SU-DHL-6 (cell line): ENCODE data around the gene TMEM248.

Experiments
- EZH2phosphoT487 ChIP-seq: fragments of 200-600 bp; sonication (generic), shearing (Covaris generic); conservative IDR thresholded peaks from 2 replicates; pipeline ENCODE4 v1.6.1; 2018; ENCODE audit warnings: mild to moderate bottlenecking, antibody characterized with exemption, low read length, moderate library complexity, mixed read lengths
- TF ChIP-seq, protein P1 (sequence below): fragments of 200-600 bp; sonication (generic); IDR thresholded peaks from one replicate; pipeline ENCODE4 v1.5.1; 2017; ENCODE audit warnings: antibody characterized with exemption, mild to moderate bottlenecking, low read length, moderate library complexity; ENCODE audit not compliant: insufficient read depth, poor library complexity, severe bottlenecking

DNA sequence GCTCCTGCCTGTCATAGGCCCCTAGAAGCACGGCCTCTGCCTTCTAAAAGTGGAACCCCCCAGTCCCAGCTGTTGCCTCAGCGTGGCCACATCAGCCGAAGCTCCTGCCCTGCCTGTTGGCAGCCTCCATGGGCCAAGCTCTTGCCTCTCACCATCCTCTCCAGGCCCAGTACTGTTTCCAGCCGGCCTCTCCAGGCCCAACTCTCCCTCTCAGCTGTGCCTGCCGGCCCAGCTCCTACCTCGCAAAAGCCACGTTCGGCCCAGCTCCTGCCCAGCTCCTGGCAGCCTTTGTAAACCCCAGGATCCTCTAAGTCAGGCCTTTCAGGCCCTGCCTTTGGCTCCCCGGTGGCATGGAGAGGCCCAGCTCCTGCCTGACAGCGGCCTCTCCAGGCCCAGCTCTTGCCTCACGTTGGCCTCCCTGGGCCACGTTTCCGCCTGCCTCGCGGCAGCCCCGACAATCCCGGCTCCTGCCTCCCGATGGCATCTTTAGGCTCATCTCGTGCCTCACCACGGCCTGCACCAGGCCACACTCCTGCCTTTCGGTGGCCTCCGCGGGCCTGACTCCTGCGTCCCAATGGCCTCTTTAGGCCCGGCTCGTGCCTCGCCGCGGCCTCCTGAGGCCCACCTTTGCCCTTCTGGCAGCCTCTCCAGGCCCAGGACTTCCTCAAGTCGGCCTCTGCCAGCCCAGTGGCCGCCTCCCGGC, 17.5 kb upstream of the TMEM248 start:
- TF ChIP-seq, protein P1, sequence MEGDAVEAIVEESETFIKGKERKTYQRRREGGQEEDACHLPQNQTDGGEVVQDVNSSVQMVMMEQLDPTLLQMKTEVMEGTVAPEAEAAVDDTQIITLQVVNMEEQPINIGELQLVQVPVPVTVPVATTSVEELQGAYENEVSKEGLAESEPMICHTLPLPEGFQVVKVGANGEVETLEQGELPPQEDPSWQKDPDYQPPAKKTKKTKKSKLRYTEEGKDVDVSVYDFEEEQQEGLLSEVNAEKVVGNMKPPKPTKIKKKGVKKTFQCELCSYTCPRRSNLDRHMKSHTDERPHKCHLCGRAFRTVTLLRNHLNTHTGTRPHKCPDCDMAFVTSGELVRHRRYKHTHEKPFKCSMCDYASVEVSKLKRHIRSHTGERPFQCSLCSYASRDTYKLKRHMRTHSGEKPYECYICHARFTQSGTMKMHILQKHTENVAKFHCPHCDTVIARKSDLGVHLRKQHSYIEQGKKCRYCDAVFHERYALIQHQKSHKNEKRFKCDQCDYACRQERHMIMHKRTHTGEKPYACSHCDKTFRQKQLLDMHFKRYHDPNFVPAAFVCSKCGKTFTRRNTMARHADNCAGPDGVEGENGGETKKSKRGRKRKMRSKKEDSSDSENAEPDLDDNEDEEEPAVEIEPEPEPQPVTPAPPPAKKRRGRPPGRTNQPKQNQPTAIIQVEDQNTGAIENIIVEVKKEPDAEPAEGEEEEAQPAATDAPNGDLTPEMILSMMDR, result no peak
- no peak for TF ChIP-seq EZH2phosphoT487
